ENCODE data around the gene BCL3.
"Not testable (repeated sequence)": the region's sequence is repeated elsewhere in the genome, so short reads cannot be mapped to it uniquely, and the experiment has no call there.

Gene BCL3

DNA sequence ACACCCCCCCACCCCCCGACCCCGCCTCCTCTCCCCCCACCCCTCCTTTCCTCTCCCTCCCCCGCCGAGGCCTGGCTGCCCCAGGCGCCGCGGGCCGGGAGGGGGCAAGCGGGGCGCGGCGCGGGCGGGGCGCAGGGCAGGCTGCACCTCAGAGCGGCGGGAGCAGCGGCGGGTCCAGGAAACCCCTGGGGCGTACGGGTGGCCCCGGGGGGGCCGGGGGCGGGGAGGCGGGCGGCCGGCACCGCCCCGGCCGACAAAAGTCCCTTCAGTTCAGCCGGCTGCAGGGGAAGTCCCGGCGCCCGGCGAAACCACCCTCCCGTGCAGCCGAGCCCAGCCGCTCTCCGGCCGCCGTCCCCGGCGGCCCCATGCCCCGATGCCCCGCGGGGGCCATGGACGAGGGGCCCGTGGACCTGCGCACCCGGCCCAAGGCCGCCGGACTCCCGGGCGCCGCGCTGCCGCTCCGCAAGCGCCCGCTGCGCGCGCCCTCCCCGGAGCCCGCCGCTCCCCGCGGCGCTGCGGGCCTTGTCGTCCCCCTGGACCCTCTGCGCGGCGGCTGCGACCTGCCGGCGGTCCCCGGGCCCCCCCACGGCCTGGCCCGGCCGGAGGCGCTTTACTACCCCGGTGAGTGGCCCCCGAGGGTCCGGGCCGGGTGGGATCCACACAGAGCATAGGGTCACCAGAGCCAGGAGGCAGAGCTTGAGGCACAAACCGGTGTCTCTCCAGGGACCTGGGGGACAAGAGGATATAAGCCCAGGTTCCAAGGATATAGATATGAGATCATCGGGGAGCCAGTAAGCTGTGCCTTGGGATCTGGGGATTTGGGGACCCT is at the start of gene BCL3:
Gene BCL3 (plus strand): TSS at position 283 of the 829 bp plus-strand sequence. CDS start 83 bp downstream, at position 366.
- peak; percentile 66 for DNase-seq (ENCODE audit: low read depth)

DNA sequence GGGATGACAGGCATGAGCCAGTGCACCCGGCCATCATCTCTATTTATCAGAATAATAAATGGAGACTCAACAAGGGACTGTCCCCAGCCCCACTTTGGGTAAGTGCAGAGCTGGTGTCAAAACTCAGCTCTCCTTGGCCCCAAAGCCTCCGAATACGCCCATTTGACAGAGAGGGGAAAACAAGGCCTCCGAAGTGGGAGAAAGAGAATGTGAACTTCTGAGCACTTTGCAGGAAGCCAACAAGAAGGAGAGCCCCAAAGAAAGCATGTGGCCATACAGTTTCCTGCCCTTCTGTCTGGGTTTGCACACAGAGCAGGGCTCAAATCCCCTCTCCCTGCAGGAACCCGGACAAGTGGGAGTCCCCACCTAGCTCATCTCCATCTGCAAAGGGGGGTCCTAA is 48.0 kb upstream of the BCL3 start:
- no peak for DNase-seq (ENCODE audit: low read depth)

DNA sequence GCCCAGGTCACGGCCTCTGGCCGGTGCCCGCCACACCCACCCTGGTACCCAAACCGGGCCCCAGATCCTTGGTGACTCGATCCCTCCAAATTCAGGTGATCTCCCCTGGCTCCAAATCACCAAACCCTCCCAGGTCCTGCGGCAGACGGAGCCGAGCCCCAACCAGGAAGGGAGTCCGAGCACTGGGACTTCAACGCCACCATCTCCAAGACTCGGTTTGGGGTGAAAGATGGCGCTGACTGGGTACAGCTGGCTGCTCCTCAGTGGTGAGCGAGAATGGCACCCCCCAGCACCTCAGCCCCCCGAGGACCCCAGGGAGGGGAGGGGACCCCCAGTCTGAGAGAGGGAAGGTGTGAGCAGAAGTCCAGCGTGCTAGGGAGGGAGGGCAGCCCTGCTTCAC is 47.3 kb upstream of the BCL3 start:
- no peak for DNase-seq (ENCODE audit: low read depth)

DNA sequence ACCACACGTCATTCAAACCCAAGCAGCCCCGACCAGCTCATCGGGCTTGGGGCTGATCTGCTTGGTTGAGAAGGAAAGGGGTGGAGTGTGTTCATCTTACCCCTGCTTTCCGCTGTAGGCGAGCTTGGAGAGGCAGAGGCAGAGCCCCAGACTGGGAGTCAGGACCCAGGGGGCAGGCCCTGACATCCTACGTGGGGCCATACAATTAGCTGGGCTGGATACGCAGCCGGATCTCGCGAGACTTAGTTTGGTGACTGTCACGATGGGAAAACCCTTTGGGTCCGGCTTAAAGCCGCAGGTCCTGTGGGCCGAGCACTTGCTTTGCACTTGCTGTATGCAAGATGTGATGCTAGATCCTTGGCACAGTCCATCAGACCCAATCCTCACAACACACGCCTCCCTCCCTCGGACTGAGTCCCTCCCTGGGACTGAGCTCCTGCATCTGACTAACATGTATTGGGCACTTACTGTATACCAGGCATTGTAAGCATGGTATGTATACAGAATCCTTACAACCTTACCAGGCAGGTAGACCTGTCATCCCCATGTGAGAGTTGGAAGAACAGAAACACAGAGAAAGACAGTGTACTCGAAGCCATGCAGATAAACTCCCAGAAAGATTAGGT is 45.8 kb upstream of the BCL3 start:
- DNase-seq (ENCODE audit: low read depth): no peak

DNA sequence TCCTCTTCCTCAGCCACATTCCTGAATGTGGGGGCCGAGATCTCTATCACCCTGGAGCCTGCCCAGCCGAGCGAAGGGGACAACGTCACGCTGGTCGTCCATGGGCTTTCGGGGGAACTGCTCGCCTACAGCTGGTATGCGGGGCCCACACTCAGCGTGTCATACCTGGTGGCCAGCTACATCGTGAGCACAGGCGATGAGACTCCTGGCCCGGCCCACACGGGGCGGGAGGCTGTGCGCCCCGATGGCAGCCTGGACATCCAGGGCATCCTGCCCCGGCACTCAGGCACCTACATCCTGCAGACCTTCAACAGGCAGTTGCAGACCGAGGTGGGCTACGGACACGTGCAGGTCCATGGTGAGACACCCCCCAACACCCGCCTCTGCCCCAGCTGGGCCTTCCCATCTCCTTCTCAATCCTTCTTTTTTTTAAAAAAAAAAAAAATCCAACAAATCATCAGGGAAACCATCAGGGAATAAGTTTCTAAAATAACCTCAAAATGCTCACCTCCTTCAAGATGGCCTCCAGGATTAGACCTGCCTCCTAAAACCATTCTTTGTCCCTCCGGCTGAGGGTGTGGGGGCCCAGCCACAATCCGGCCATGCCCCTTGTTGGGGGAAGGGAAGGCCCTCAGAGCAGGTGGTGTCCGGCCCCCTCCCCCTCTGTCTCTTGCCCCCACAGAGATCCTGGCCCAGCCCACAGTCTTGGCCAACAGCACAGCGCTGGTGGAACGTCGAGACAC is 45.0 kb upstream of the BCL3 start:
- no peak for DNase-seq (ENCODE audit: low read depth)

DNA sequence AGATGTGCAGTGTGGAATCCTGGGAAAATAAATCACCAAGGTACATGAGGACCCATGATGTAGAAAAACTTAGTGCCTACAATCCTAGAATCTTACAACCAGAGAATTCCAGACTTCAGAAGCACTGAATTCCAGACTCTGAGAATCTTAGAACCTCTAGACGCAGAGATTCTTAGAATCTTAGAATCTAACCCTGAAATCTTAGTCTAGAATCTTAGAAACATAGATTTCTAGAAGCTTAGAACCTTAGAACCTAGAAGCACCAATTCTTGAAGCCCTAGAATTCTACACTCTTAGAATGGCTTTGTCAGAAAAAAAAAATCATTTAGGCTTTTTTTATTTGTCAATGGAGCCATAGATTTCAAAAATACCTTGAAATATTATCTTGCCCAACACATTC is 43.5 kb upstream of the BCL3 start:
- no peak for DNase-seq (ENCODE audit: low read depth)

DNA sequence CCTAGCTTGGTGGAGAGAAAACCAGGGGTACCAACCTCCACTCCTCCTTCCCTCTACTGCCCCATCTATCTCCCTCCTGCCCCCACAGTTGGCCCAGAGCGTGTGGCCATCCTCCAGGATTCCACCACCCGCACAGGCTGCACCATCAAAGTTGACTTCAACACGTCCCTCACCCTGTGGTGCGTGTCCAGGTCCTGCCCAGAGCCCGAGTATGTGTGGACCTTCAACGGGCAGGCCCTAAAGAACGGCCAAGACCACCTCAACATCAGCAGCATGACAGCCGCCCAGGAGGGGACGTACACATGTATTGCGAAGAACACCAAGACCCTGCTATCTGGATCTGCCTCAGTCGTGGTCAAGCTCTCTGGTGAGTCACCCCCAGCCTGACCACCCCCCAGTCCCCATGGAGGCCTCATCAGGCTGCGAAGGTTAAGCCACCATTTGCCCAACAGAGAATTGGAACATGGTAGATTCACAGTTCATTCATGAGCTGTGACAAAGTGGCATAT is 43.0 kb upstream of the BCL3 start:
- DNase-seq (ENCODE audit: low read depth): no peak

- DNase-seq (ENCODE audit: low read depth): no peak
Observed at GRCh38 chr19:44706506-44707236, 41.8 kb upstream of the BCL3 start.

- DNase-seq (ENCODE audit: low read depth): no peak
Observed at GRCh38 chr19:44707794-44708193, 40.7 kb upstream of the BCL3 start.

DNA sequence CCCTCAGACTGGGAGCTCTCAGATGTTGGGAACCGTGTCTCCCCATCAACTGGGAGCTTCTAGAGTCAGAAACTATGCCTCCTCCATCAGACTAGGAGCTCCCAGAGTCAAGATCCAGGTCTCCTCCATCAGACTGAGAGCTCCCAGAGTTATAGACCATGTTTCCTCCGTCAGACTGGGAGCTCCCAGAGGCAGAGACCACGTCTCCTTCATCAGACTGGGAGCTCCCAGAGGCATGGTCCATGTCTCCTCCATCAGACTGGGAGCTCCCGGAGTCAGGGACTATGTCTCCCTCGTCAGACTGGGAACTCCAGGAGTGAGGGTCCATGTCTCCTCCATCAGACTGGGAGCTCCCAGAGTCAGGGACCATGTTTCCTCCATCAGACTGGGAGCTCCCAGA is 39.6 kb upstream of the BCL3 start:
- DNase-seq (ENCODE audit: low read depth): no peak

- DNase-seq (ENCODE audit: low read depth): not testable (repeated sequence)
Observed at GRCh38 chr19:44709434-44710266, 38.9 kb upstream of the BCL3 start.

- DNase-seq (ENCODE audit: low read depth): no peak
Observed at GRCh38 chr19:44710483-44710882, 38.0 kb upstream of the BCL3 start.

DNA sequence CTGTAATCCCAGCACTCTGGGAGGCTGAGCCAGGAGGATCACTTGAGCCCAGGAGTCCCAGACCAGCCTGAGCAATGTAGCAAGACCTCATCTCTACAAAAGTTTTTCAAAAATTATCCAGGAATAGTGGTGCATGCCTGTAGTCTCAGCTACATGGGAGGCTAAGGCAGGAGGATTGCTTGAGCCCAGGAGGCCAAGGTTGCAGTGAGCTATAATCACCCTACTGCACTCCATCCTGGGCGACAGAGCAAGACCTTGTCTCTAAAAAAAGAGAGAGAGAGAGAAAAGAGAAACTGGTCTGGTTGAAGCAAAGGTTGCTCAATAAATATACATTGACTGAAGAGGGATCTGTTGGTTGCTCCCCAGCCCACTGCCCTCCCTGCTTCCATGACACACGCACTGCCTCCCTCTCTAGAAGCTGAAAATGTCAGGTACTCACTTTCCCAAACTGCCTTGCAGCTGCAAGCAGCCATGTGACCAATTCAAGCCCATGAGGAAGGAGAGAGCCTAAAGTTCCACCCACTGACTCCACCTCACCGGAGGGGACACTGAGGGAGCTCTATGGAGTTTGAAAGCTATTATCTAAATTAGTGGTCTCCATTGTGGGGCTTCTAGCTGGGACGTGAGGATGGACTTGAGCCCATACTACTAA is 35.5 kb upstream of the BCL3 start:
- DNase-seq (ENCODE audit: low read depth): no peak

DNA sequence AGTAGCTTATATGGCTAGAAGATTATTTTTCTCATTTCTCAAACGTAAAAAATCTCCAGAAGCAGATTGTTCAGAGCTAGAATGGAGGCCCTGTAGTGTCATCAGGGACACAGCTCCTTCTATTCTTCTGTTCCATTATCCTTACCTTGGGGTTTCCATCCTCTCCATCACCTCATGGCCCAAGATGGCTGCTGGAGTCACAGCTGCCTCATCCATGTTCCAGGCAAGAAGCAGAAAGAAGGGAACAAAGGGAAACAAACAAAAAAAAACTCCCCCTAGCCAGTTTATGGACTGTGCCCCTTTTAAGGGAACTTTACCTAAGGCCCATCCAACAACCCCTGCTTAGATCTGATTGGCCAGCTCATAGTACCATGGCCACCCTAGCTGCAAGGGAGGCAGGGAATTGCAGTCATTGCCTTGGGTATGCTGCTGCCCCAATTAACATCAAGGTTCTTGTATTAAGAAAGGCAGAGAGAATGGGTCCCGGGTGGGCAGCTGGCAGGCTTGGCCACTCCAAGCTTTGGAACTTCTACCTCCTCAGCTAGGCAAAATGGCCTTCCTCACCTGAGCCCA is 33.8 kb upstream of the BCL3 start:
- no peak for DNase-seq (ENCODE audit: low read depth)

GRCh38 chr19:44717603-44718002 is 30.9 kb upstream of the BCL3 start:
- no peak for DNase-seq (ENCODE audit: low read depth)

DNA sequence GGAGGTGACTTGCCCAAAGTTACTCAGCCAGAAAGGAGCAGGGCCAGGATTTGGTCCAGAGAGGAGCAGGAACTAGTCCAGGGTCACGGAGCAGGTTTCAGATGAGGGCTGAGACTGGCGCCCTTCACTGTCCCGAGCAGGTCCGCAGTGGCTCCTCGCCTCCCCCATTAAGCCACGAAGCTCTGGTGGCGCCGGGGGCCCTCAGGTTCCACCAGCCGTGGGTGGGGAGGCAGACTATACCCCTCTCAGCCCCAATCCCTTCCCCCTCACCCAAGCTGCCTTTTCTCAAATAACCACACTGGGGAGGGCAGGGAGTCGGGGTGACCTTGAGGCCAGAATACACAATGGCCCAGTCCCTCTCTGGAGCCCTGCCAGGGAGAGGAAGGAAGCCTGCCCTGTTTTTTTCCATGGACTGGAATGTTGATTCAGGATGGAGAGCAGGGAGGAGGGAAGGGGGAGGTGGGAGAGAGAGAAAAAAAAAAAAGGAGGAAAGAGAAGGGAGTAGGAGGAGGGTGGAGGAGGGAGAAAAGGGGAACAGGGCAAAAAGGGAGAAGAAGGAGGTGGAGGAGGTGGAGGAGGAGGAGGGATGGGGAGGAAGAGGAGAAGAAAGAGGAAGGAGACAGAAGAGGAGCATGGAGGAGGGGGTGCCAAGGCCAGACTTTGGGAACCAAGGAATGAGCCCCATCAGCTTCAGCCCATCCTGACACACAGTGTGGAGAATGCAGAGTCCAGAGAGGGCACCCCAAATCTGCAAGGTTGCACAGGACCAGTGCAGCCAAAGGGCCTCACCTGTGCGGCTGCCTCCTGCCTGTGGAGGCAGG is 29.9 kb upstream of the BCL3 start:
- peak; percentile 14 for DNase-seq (ENCODE audit: low read depth)

DNA sequence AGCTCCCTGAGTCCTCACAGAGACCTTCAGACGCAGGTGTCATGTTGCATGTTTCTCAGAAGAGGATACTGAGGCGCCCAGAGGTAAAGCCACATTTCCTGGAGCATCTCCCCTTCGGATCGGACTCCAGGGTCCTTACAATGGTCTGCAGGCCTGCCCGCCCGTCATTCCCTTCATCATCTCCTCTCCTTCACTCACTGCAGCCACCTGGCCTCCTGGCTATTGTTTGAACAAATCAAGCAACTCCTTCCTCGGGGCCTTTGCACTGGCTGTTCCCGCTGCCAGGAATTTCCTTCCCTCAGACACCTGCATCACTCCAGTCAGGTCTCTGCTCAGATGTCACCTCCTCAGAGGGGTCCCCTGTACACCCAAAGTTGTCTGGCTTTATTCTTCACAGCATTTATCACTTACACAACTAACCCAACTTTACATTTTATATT is 29.2 kb upstream of the BCL3 start:
- no peak for DNase-seq (ENCODE audit: low read depth)

DNA sequence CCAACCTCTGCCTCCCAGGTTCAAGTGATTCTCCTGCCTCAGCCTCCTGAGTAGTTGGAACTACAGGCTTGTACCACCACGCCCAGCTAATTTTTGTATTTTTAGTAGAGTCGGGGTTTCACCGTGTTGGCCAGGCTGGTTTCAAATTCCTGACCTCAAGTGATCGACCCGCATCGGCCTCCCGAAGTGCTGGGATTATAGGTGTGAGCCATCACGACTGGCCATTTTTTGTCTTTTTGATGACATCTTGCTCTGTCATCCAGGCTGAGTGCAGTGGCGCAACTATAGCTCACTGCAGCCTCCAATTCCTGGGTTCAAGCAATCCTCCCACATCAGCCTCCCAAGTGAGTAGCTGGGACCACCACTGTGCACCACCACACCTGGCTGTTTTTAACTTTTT is 28.1 kb upstream of the BCL3 start:
- not testable (repeated sequence) for DNase-seq (ENCODE audit: low read depth)

GRCh38 chr19:44720945-44721344 is 27.6 kb upstream of the BCL3 start:
- DNase-seq (ENCODE audit: low read depth): no peak

Measured in iris pigment epithelial cell (primary cell).